Endodermal cell (in vitro differentiated cells): ENCODE measurements around the gene EYA2. TPM values are rescaled to one million over a fixed set of nuclear protein-coding genes. Genes with fewer than 3 reads are reported as not detected.

Experiments
- DNase-seq: peaks from one replicate; pipeline ENCODE4 v3.0.0-alpha.2; 2017
- H3K27ac ChIP-seq: 2 replicates; pipeline ENCODE4 v1.5.1; 2013; ENCODE audit warnings: mild to moderate bottlenecking, low read depth, low read length, moderate library complexity
- H3K27me3 ChIP-seq: 2 replicates; pipeline ENCODE4 v1.6.1; 2013; ENCODE audit warnings: mild to moderate bottlenecking, low read length, moderate library complexity; ENCODE audit not compliant: insufficient read depth, control insufficient read depth, poor library complexity, severe bottlenecking
- H3K36me3 ChIP-seq: 2 replicates; pipeline ENCODE4 v1.7.0; 2013; ENCODE audit warnings: mild to moderate bottlenecking, low read length, moderate library complexity; ENCODE audit not compliant: control insufficient read depth, insufficient read depth
- H3K4me1 ChIP-seq: one replicate; pipeline ENCODE4 v1.7.0; 2013; ENCODE audit warnings: low read length; ENCODE audit not compliant: control insufficient read depth, insufficient read depth
- H3K4me3 ChIP-seq: 2 replicates; pipeline ENCODE4 v1.5.1; 2013; ENCODE audit warnings: mild to moderate bottlenecking, low read length, moderate library complexity
- H3K9ac ChIP-seq: 2 replicates; pipeline ENCODE4 v1.6.1; 2013; ENCODE audit warnings: mild to moderate bottlenecking, low read length, moderate library complexity; ENCODE audit not compliant: poor library complexity, severe bottlenecking; ENCODE audit errors: extremely low read depth
- H3K9me3 ChIP-seq: 2 replicates; pipeline ENCODE4 v1.6.1; 2013; ENCODE audit warnings: mild to moderate bottlenecking, low read length, moderate library complexity; ENCODE audit not compliant: control insufficient read depth
- H3K27ac Mint-ChIP-seq: 2 replicates; pipeline ENCODE4 v1.8.0; 2020; ENCODE audit warnings: mixed read lengths
- H3K27me3 Mint-ChIP-seq: 2 replicates; pipeline ENCODE4 v1.8.0; 2021; ENCODE audit warnings: mild to moderate bottlenecking, mixed read lengths; ENCODE audit not compliant: insufficient read depth
- H3K36me3 Mint-ChIP-seq: 2 replicates; pipeline ENCODE4 v1.8.0; 2020; ENCODE audit warnings: low read depth, mixed read lengths
- H3K4me1 Mint-ChIP-seq: 2 replicates; pipeline ENCODE4 v1.8.0; 2020; ENCODE audit warnings: mixed read lengths
- H3K4me3 Mint-ChIP-seq: 2 replicates; pipeline ENCODE4 v1.8.0; 2020; ENCODE audit warnings: mild to moderate bottlenecking, moderate library complexity, mixed read lengths
- H3K9me3 Mint-ChIP-seq: 2 replicates; pipeline ENCODE4 v1.8.0; 2020; ENCODE audit warnings: mild to moderate bottlenecking, mixed read lengths
- CTCF ChIP-seq: fragments of 200-600 bp; sonication (generic); conservative IDR thresholded peaks from 2 replicates; pipeline ENCODE4 v1.5.0; 2021; ENCODE audit warnings: antibody characterized with exemption, mild to moderate bottlenecking
- WGBS, 2 experiments: methylation state at CpG; one replicate each; pipeline versions ENCODE4 v1.1.5 to v1.1.7; 2013; ENCODE audit warnings: missing lambda C conversion rate in 2 of 2, mixed read lengths in 1 of 2; ENCODE audit not compliant: insufficient coverage in 1 of 2, insufficient read length in 1 of 2; 5-methylcytosine and 5-hydroxymethylcytosine counted together
- total RNA-seq, 2 donors: library from RNA; stranded (reverse); fragmentation: NEBNext Ultra II Directional in 1 of 2; extraction: Animal tissue kit (Norgen Biotek cat#: 25700) in 1 of 2; gene quantifications; 2 replicates in 1 of 2; 3 replicates in 1 of 2; pipeline ENCODE4 v1.2.1, GENCODE V29; 2021

The EYA2 gene
- total RNA-seq, 2 donors from 2014 or later, result 9.1 to 18.0 TPM

DNA sequence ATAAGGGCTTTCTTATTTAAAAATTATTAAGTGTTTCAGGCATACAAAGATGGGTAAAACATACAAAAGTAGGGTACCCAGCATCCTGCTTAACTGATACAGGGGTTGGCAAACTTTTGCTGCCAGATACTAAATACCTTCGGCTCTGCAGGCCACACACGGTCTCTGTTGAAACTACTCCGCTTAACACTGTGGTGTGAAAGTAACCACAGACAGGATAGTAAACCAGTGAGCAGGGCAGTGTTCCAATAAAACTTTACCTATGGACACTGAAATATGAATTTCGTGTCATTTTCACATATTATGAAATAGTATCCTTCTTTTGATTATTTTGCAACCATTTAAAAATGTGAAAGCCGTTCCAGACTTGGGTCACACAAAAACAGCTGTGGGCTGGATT lies 92.4 kb downstream of the EYA2 start:
- Histone ChIP-seq H3K9me3 (peaks cover 17% of the 10 kb centered on the region), H3K36me3 (peaks cover 13% of the 10 kb centered on the region), H3K9ac (no peak overlapping the region), H3K27me3 (no peaks in the 10 kb centered on the region), H3K4me3 (no peak overlapping the region), H3K4me1 (peaks cover 12% of the 10 kb centered on the region), H3K27ac (no peak overlapping the region)
- H3K36me3 Mint-ChIP-seq, result peaks cover 17% of the 10 kb centered on the region
- 92 to 93% methylated on average over 4 to 5 of the region's 5 CpGs for WGBS, 2 experiments
- H3K27me3 Mint-ChIP-seq, result no peaks in the 10 kb centered on the region
- TF ChIP-seq CTCF, result no peak
- DNase-seq, result peak; percentile 4
- H3K27ac Mint-ChIP-seq, result no peak overlapping the region
- H3K4me3 Mint-ChIP-seq, result no peak overlapping the region
- H3K9me3 Mint-ChIP-seq, result peaks cover 16% of the 10 kb centered on the region
- H3K4me1 Mint-ChIP-seq, result peaks cover 37% of the 10 kb centered on the region

DNA sequence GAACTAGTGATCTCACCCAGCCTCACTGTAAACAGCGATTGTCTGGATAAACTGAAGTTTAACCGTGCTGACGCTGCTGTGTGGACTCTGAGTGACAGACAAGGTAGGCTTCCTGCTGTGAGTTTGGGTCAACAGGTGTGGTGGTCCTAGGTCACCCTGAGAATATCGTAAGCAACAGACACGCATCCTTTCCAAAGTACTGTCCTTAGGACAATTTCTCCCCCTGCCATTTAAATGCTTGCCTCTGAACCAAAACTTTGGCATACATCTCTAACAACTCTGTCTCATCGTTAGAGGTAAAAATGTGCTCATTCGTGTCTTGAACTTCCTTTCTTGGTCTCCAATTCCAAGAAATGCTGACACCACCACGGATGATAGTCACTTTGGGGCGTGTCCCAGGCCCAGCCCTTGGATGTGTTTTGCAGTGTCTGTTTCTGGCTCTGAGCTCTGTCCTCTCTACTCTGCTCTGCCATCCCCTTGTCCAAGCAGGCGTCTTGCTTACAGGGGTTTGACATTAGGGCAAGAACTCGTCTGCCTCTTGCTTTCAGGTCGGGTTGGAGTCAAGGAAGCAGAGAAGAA lies 95.5 kb downstream of the EYA2 start:
- H3K27me3 Mint-ChIP-seq, result peaks cover 5% of the 10 kb centered on the region
- H3K4me3 Mint-ChIP-seq, result no peak overlapping the region
- DNase-seq, result no peak
- Histone ChIP-seq H3K27ac (no peak overlapping the region), H3K4me1 (peaks cover 11% of the 10 kb centered on the region), H3K36me3 (peaks cover 26% of the 10 kb centered on the region), H3K9ac (no peak overlapping the region), H3K9me3 (no peaks in the 10 kb centered on the region), H3K4me3 (no peak overlapping the region), H3K27me3 (no peaks in the 10 kb centered on the region)
- 68 to 79% methylated on average over 10 to 12 of the region's 12 CpGs for WGBS, 2 experiments
- peak overlapping the region; percentile 77 for H3K27ac Mint-ChIP-seq
- TF ChIP-seq CTCF, result no peak
- peaks cover 57% of the 10 kb centered on the region for H3K4me1 Mint-ChIP-seq
- peaks cover 22% of the 10 kb centered on the region for H3K36me3 Mint-ChIP-seq
- peaks cover 2% of the 10 kb centered on the region for H3K9me3 Mint-ChIP-seq

- Mint-ChIP-seq H3K9me3 (peaks cover 2% of the 10 kb centered on the region), H3K36me3 (peaks cover 22% of the 10 kb centered on the region), H3K27me3 (peaks cover 5% of the 10 kb centered on the region), H3K4me1 (peaks cover 57% of the 10 kb centered on the region), H3K4me3 (no peak overlapping the region), H3K27ac (peak overlapping the region; percentile 77)
- DNase-seq, result peak; percentile 27
- Histone ChIP-seq H3K27ac (no peak overlapping the region), H3K4me3 (no peak overlapping the region), H3K36me3 (peaks cover 26% of the 10 kb centered on the region), H3K27me3 (no peaks in the 10 kb centered on the region), H3K9ac (no peak overlapping the region), H3K9me3 (no peaks in the 10 kb centered on the region), H3K4me1 (peaks cover 9% of the 10 kb centered on the region)
- TF ChIP-seq CTCF, result no peak
- 79 to 81% methylated on average over 3 to 5 of the region's 5 CpGs for WGBS, 2 experiments
These were observed 96.0 kb downstream of the EYA2 start for GRCh38 chr20:46990596-46991104.
